Smooth muscle cell (in vitro differentiated cells): ENCODE measurements around the gene RIPK4. TPM values are rescaled to one million over a fixed set of nuclear protein-coding genes. Genes with fewer than 3 reads are reported as not detected.
A peak's percentile ranks its signal among the peaks of the same experiment; 100 is the strongest.

Experiments
- DNase-seq: peaks from one replicate; lab custom pipeline; 2025; ENCODE audit not compliant: unreplicated experiment; lab: John Stamatoyannopoulos, UW
- H2AFZ ChIP-seq: fragments of 200-600 bp; sonication (generic); 2 replicates; pipeline ENCODE4 v1.6.0; 2016; ENCODE audit warnings: antibody characterized with exemption, low read depth, mild to moderate bottlenecking
- H3F3A ChIP-seq: fragments of 200-600 bp; sonication (generic); 2 replicates; pipeline ENCODE4 v1.6.0; 2017; ENCODE audit warnings: antibody characterized with exemption, low read depth
- H3K27ac ChIP-seq: fragments of 200-600 bp; sonication (generic); 2 replicates; pipeline ENCODE4 v1.5.1; 2016; ENCODE audit warnings: low read depth, mild to moderate bottlenecking
- H3K27me3 ChIP-seq: fragments of 200-600 bp; sonication (generic); 2 replicates; pipeline ENCODE4 v1.6.1; 2016; ENCODE audit warnings: low read depth, mild to moderate bottlenecking
- H3K36me3 ChIP-seq: fragments of 200-600 bp; sonication (generic); 2 replicates; pipeline ENCODE4 v1.5.1; 2016; ENCODE audit warnings: low read depth
- H3K4me1 ChIP-seq: fragments of 200-600 bp; sonication (generic); 2 replicates; pipeline ENCODE4 v1.5.1; 2016; ENCODE audit warnings: low read depth
- H3K4me2 ChIP-seq: fragments of 200-600 bp; sonication (generic); 2 replicates; pipeline ENCODE4 v1.6.0; 2016; ENCODE audit warnings: mild to moderate bottlenecking
- H3K4me3 ChIP-seq: fragments of 200-600 bp; sonication (generic); 2 replicates; pipeline ENCODE4 v1.5.1; 2016; ENCODE audit warnings: mild to moderate bottlenecking
- H3K79me2 ChIP-seq: fragments of 200-600 bp; sonication (generic); 2 replicates; pipeline ENCODE4 v1.6.0; 2016; ENCODE audit warnings: low read depth, mild to moderate bottlenecking
- H3K9ac ChIP-seq: fragments of 200-600 bp; sonication (generic); 2 replicates; pipeline ENCODE4 v1.6.0; 2016; ENCODE audit warnings: low read depth
- H3K9me3 ChIP-seq: fragments of 200-600 bp; sonication (generic); replicated peaks from 2 replicates; pipeline ENCODE4 v1.5.1; 2016; ENCODE audit warnings: low read depth
- H4K20me1 ChIP-seq: fragments of 200-600 bp; sonication (generic); 2 replicates; pipeline ENCODE4 v1.6.0; 2016; ENCODE audit warnings: low read depth
- WGBS: methylation state at CpG from one replicate; pipeline ENCODE4 v1.1.7; 2016; ENCODE audit warnings: low lambda C conversion rate; 5-methylcytosine and 5-hydroxymethylcytosine counted together
- polyA plus RNA-seq: library from polyadenylated mRNA; unstranded; fragments of >200 nt; fragmentation: Nextera tagmentation; extraction: Ambion mirVana; gene quantifications from 2 replicates; pipeline ENCODE4 v1.2.1, GENCODE V29; 2016
- total RNA-seq: library from RNA; depleted of rRNA; stranded (reverse); fragments of >200 nt; gene quantifications from 2 replicates; pipeline ENCODE4 v1.2.3, GENCODE V29; 2014
- TF ChIP-seq, protein P1 (sequence below): fragments of 200-600 bp; sonication (generic); IDR thresholded peaks from 2 replicates; pipeline ENCODE4 v1.5.1; 2017; ENCODE audit warnings: borderline replicate concordance, mild to moderate bottlenecking, antibody characterized with exemption; ENCODE audit not compliant: insufficient read depth, poor library complexity, severe bottlenecking

RIPK4 gene
- total and polyA plus RNA-seq, 2 experiments from 2014 or later = 1.1 to 3.7 TPM

DNA sequence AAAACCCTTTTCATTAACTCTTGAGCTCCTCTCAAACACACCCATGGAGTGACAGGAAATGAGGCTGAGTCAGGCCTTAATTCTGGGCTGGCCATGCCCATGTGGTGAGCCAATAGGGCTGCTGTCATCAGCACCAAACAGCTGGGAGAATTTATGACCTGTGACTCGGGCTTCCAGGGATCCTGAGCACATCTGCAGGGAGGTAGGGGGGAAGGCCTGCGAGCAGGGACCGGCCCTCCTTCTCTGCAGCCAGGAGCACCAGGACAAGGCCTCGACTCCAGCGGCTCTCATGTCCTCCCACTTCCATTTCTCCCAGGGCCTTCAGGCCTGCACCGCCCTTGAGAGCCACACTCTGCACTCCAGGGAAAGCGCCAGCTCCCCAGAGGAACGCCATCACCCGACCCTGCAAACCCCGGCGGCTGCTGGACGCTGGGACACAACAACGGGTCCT lies 14.6 kb downstream of the RIPK4 start:
- Histone ChIP-seq H3K36me3 (no peaks in the 10 kb centered on the region), H3K9ac (no peak overlapping the region), H3K27me3 (no peaks in the 10 kb centered on the region), H3K79me2 (peaks cover under 1% of the 10 kb centered on the region), H3K4me1 (peaks cover 35% of the 10 kb centered on the region), H4K20me1 (peaks cover 37% of the 10 kb centered on the region), H3K27ac (peak overlapping the region; percentile 69), H3K9me3 (no peaks in the 10 kb centered on the region), H3K4me2 (peak overlapping the region; percentile 45), H3F3A (peaks cover 7% of the 10 kb centered on the region), H3K4me3 (no peak overlapping the region), H2AFZ (no peak overlapping the region)
- TF ChIP-seq, protein P1, sequence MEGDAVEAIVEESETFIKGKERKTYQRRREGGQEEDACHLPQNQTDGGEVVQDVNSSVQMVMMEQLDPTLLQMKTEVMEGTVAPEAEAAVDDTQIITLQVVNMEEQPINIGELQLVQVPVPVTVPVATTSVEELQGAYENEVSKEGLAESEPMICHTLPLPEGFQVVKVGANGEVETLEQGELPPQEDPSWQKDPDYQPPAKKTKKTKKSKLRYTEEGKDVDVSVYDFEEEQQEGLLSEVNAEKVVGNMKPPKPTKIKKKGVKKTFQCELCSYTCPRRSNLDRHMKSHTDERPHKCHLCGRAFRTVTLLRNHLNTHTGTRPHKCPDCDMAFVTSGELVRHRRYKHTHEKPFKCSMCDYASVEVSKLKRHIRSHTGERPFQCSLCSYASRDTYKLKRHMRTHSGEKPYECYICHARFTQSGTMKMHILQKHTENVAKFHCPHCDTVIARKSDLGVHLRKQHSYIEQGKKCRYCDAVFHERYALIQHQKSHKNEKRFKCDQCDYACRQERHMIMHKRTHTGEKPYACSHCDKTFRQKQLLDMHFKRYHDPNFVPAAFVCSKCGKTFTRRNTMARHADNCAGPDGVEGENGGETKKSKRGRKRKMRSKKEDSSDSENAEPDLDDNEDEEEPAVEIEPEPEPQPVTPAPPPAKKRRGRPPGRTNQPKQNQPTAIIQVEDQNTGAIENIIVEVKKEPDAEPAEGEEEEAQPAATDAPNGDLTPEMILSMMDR = no peak
- DNase-seq = no peak
- 52% methylated on average over 12 of the region's 13 CpGs for WGBS

DNA sequence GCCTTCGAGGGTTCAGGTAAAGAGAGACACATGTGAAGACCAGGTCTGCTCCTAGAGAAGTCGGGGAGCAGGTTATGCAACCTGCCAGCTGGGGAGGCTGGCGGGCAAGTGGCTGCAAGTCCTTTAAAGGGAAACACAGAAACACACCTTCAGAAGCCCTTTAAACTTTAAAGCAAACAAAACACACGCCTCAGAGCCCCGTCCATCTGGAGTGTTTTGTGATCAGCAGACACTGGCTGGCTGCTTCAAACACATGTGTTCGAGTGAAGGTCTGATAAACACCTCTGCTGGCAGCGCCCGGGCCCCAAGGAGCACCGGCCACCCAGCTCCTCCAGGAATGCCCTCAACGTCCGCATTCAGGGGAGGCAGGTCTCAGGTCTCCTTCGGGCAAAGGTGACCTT lies 15.2 kb downstream of the RIPK4 start:
- WGBS = 53% methylated on average over 12 of the region's 12 CpGs
- Histone ChIP-seq H3K27me3 (no peaks in the 10 kb centered on the region), H3F3A (peaks cover 7% of the 10 kb centered on the region), H3K79me2 (no peaks in the 10 kb centered on the region), H4K20me1 (peaks cover 31% of the 10 kb centered on the region), H2AFZ (no peak overlapping the region), H3K27ac (peak overlapping the region; percentile 69), H3K4me3 (no peak overlapping the region), H3K9ac (peak overlapping the region; percentile 36), H3K4me1 (peaks cover 35% of the 10 kb centered on the region), H3K9me3 (no peaks in the 10 kb centered on the region), H3K4me2 (peak overlapping the region; percentile 45), H3K36me3 (no peaks in the 10 kb centered on the region)
- TF ChIP-seq, protein P1 = no peak
- no peak for DNase-seq

DNA sequence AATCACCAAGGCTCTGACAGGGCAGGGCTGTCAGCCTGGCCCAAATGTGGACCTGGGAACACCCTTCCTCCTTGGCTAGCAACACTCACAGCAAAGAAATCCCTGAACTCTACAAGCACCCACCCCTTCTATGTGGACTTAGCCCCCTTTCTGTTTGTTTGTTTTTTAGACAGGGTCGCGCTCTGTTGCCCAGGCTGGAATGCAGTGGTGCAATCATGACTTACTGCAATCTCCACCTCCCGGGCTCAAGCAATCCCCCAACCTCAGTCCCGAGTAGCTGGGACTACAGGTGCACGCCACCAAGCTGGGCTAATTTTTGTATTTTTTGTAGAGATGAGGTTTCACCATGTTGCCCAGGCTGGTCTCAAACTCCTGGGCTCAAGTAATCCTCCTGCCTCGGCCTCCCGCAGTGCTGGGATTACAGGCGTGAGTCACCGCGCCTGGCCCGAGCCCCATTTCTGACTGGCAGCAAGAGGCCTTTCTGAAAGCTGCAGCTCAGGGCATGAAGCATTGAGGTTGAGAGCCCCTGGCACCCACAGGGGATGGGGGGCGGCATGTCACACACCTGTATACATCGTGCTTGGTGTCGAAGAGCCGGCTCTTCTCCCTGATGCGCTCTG lies 16.2 kb downstream of the RIPK4 start:
- no peak for DNase-seq
- Histone ChIP-seq H3K9me3 (no peaks in the 10 kb centered on the region), H2AFZ (no peak overlapping the region), H3K4me1 (peaks cover 35% of the 10 kb centered on the region), H3K9ac (no peak overlapping the region), H3K4me3 (no peak overlapping the region), H3K79me2 (no peaks in the 10 kb centered on the region), H3K27me3 (no peaks in the 10 kb centered on the region), H3F3A (peaks cover 7% of the 10 kb centered on the region), H3K27ac (peak overlapping the region; percentile 69), H4K20me1 (peaks cover 22% of the 10 kb centered on the region), H3K36me3 (no peaks in the 10 kb centered on the region), H3K4me2 (peak overlapping the region; percentile 45)
- 70% methylated on average over 16 of the region's 16 CpGs for WGBS
- TF ChIP-seq, protein P1 = no peak

DNA sequence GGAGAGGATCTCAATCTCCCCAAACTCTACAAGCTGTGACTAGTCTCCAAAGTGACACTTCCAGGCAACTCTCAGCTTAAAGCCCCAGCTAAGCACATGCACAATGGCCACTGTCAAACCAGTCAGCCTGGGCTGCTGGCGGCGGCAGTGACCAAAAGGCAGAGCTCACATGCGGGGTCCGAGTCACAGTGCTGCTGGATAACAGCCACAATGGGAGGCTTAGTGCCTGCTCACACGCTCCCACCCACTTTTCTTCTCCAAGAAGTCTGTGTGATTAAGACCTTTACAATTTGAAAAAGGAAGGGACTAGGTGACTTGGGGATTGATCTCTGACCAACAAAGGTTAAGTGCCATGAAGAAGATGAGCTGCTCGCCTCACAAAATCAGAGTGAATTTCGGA lies 16.8 kb downstream of the RIPK4 start:
- Histone ChIP-seq H3K9me3 (no peaks in the 10 kb centered on the region), H3K27me3 (no peaks in the 10 kb centered on the region), H3F3A (peaks cover 7% of the 10 kb centered on the region), H3K4me1 (peaks cover 35% of the 10 kb centered on the region), H3K79me2 (no peaks in the 10 kb centered on the region), H4K20me1 (peaks cover 17% of the 10 kb centered on the region), H3K4me3 (no peak overlapping the region), H2AFZ (no peak overlapping the region), H3K4me2 (no peak overlapping the region), H3K9ac (no peak overlapping the region), H3K27ac (no peak overlapping the region), H3K36me3 (no peaks in the 10 kb centered on the region)
- no peak for DNase-seq
- 54% methylated on average over 7 of the region's 7 CpGs for WGBS
- TF ChIP-seq, protein P1 = no peak
